Natural killer cell (primary cell): ENCODE data around the gene PAOX. TPM values are rescaled to one million over a fixed set of nuclear protein-coding genes. Genes with fewer than 3 reads are reported as not detected.
A peak's percentile ranks its signal among the peaks of the same experiment; 100 is the strongest.

Experiments used
- ATAC-seq, 3 donors: fragments of 150-1000 bp in 2 of 3; fragments of 200-7000 bp in 1 of 3; cut with Tn5 transposase; 1 replicate in 1 of 3; 2 replicates in 2 of 3; pipeline ENCODE4 v1.10.0; 2021; ENCODE audit warnings: mild to moderate bottlenecking in 2 of 3, moderate library complexity in 2 of 3
- DNase-seq, 2 donors: peaks; one replicate each; pipeline versions ENCODE4 v3.0.0 to v3.0.0-alpha.2; 2013 to 2021; ENCODE audit warnings: mixed read lengths in 1 of 2
- H3K27ac ChIP-seq: one replicate; pipeline ENCODE4 v1.5.1; 2013; ENCODE audit warnings: mild to moderate bottlenecking, low read length
- H3K27me3 ChIP-seq: one replicate; pipeline ENCODE4 v1.6.1; 2013; ENCODE audit warnings: low read length; ENCODE audit not compliant: control insufficient read depth, insufficient read depth
- H3K36me3 ChIP-seq: one replicate; pipeline ENCODE4 v1.6.1; 2013; ENCODE audit warnings: low read length; ENCODE audit not compliant: control insufficient read depth, insufficient read depth
- H3K4me1 ChIP-seq: one replicate; pipeline ENCODE4 v1.6.1; 2013; ENCODE audit warnings: low read length; ENCODE audit not compliant: control insufficient read depth, insufficient read depth
- H3K4me3 ChIP-seq: one replicate; pipeline ENCODE4 v1.5.1; 2013; ENCODE audit warnings: low read length
- H3K9me3 ChIP-seq: one replicate; pipeline ENCODE4 v1.6.1; 2013; ENCODE audit warnings: low read length; ENCODE audit not compliant: control insufficient read depth, insufficient read depth
- H3K27ac Mint-ChIP-seq, 2 donors: one replicate each; pipeline ENCODE4 v1.8.0; 2022; ENCODE audit warnings: mild to moderate bottlenecking in 2 of 2, mixed read lengths in 2 of 2, moderate library complexity in 1 of 2
- H3K27me3 Mint-ChIP-seq, 2 donors: one replicate each; pipeline ENCODE4 v1.8.0; 2022; ENCODE audit warnings: low read depth in 2 of 2, mixed read lengths in 2 of 2
- H3K36me3 Mint-ChIP-seq: one replicate; pipeline ENCODE4 v1.8.0; 2022; ENCODE audit warnings: mixed read lengths
- H3K4me1 Mint-ChIP-seq, 2 donors: one replicate each; pipeline ENCODE4 v1.8.0; 2022; ENCODE audit warnings: mixed read lengths in 2 of 2
- H3K4me3 Mint-ChIP-seq: one replicate; pipeline ENCODE4 v1.8.0; 2022; ENCODE audit warnings: mild to moderate bottlenecking, moderate library complexity, mixed read lengths
- H3K9me3 Mint-ChIP-seq, 2 donors: one replicate each; pipeline ENCODE4 v1.8.0; 2022; ENCODE audit warnings: mixed read lengths in 2 of 2
- CTCF ChIP-seq: fragments of 200-600 bp; IDR thresholded peaks from one replicate; pipeline ENCODE4 v1.8.0; 2022; ENCODE audit warnings: antibody characterized with exemption
- WGBS: methylation state at CpG from one replicate; pipeline ENCODE4 v1.1.7; 2013; ENCODE audit warnings: missing lambda C conversion rate; ENCODE audit not compliant: insufficient coverage; 5-methylcytosine and 5-hydroxymethylcytosine counted together
- intact Hi-C: fragments of 100-400 bp; cut with micrococcal nuclease; formaldehyde crosslinking; loops from one replicate; pipeline ENCODE4 v1.14.2; 2022
- total RNA-seq, 4 donors: library from RNA; stranded (reverse); fragments of 120-200 nt in 1 of 4; gene quantifications; one replicate each; pipeline versions ENCODE4 v1.2.3 to v1.2.4, GENCODE V29; 2013 to 2022

PAOX gene
- total RNA-seq, 3 donors from 2014 or later (not counting 1 experiment from before 2014, with no cell fraction given): 4.2 to 5.8 (median 5.5) TPM

- DNase-seq: peak; percentile 77 to 94
- H3K4me3 ChIP-seq: peak within 1 kb of the TSS; percentile 50
- Mint-ChIP-seq H3K36me3 (no peaks in the 10 kb centered on the region), H3K9me3 (no peaks in the 10 kb centered on the region), H3K4me1 (peaks cover 0 to 7% of the 10 kb centered on the region in 2 donors), H3K27me3 (peaks cover 16 to 17% of the 10 kb centered on the region in 2 donors), H3K27ac (peak within 1 kb of the TSS in 1 of 2 donors; percentile 90), H3K4me3 (peak within 1 kb of the TSS; percentile 59)
- peaks cover 13% of the 10 kb centered on the region for H3K27me3 ChIP-seq
- no peaks in the 10 kb centered on the region for H3K36me3 ChIP-seq
- peak; percentile 44 to 72 (median 54) for ATAC-seq
- TF ChIP-seq CTCF: no peak
- H3K4me1 ChIP-seq: peaks cover 37% of the 10 kb centered on the region
- 13% methylated on average over 63 of the region's 63 CpGs for WGBS
- H3K27ac ChIP-seq: peak within 1 kb of the TSS; percentile 52
- H3K9me3 ChIP-seq: no peaks in the 10 kb centered on the region
- intact Hi-C loops: no loop called here
These were observed 42.3 kb upstream of the PAOX start, which contains the start of gene CALY for GRCh38 chr10:133336577-133337369. Gene CALY, minus strand, starts transcription at chr10:133336896. Its CDS starts 7,907 bp downstream, at chr10:133328989.

GRCh38 chr10:133337370-133337725 is 41.7 kb upstream of the PAOX start:
- Mint-ChIP-seq H3K9me3 (no peaks in the 10 kb centered on the region), H3K27ac (no peak overlapping the region), H3K36me3 (no peaks in the 10 kb centered on the region), H3K4me1 (peaks cover 0 to 7% of the 10 kb centered on the region in 2 donors), H3K27me3 (peaks cover 14 to 15% of the 10 kb centered on the region in 2 donors), H3K4me3 (no peak overlapping the region)
- H3K27me3 ChIP-seq: peaks cover 16% of the 10 kb centered on the region
- WGBS: 76% methylated on average over 3 of the region's 3 CpGs
- H3K4me1 ChIP-seq: peaks cover 37% of the 10 kb centered on the region
- ATAC-seq (no peak), DNase-seq (no peak)
- intact Hi-C loops: no loop called here
- H3K36me3 ChIP-seq: no peaks in the 10 kb centered on the region
- H3K9me3 ChIP-seq: no peaks in the 10 kb centered on the region
- no peak overlapping the region for H3K27ac ChIP-seq
- H3K4me3 ChIP-seq: no peak overlapping the region
- no peak for TF ChIP-seq CTCF

- TF ChIP-seq CTCF: no peak
- no peak overlapping the region for H3K4me3 Mint-ChIP-seq
- peaks cover 0 to 7% of the 10 kb centered on the region in 2 donors for H3K4me1 Mint-ChIP-seq
- 86% methylated on average over 10 of the region's 10 CpGs for WGBS
- ATAC-seq: no peak
- no peak for DNase-seq
- H3K9me3 ChIP-seq: no peaks in the 10 kb centered on the region
- intact Hi-C loops: no loop called here
- H3K27ac Mint-ChIP-seq: no peak overlapping the region
- no peaks in the 10 kb centered on the region for H3K36me3 Mint-ChIP-seq
- no peaks in the 10 kb centered on the region for H3K9me3 Mint-ChIP-seq
- H3K27ac ChIP-seq: no peak overlapping the region
- H3K27me3 Mint-ChIP-seq: peaks cover 13 to 16% of the 10 kb centered on the region in 2 donors
- no peak overlapping the region for H3K4me3 ChIP-seq
- H3K27me3 ChIP-seq: peaks cover 19% of the 10 kb centered on the region
- H3K4me1 ChIP-seq: peaks cover 37% of the 10 kb centered on the region
- H3K36me3 ChIP-seq: no peaks in the 10 kb centered on the region
These were observed 40.7 kb upstream of the PAOX start for GRCh38 chr10:133338080-133339071.
